Astrocyte of the spinal cord (primary cell): ENCODE measurements around the gene CLIP2.
"Not testable (repeated sequence)": the region's sequence is repeated elsewhere in the genome, so short reads cannot be mapped to it uniquely, and the experiment has no call there.

ENCODE experiments used
- DNase-seq: peaks from one replicate; pipeline ENCODE4 v3.0.0; 2011; ENCODE audit warnings: low read depth, low spot score
- H3K4me3 ChIP-seq: 2 replicates; pipeline ENCODE4 v1.5.1; 2011; ENCODE audit warnings: low read depth, mild to moderate bottlenecking, low read length, moderate library complexity
- CTCF ChIP-seq: IDR thresholded peaks from 2 replicates; pipeline ENCODE4 v1.5.1; 2012; ENCODE audit warnings: low read depth, mild to moderate bottlenecking, low read length, inconsistent platforms
- in situ Hi-C: cut with HindIII; loops from 2 replicates; pipeline ENCODE4 v1.10.0; 2017; ENCODE audit warnings: low sequenced_read_pairs

Gene CLIP2

GRCh38 chr7:74410772-74411171 lies 121.6 kb downstream of the CLIP2 start:
- no peak for DNase-seq
- in situ Hi-C loops: no loop called here
- no peak for TF ChIP-seq CTCF
- no peak overlapping the region for H3K4me3 ChIP-seq

GRCh38 chr7:74411571-74411970 lies 122.4 kb downstream of the CLIP2 start:
- H3K4me3 ChIP-seq, DNase-seq, in situ Hi-C loops: not testable (repeated sequence)

GRCh38 chr7:74412056-74412455 lies 122.8 kb downstream of the CLIP2 start:
- in situ Hi-C loops: no loop called here
- TF ChIP-seq CTCF: no peak
- no peak for DNase-seq
- H3K4me3 ChIP-seq: no peak overlapping the region

- in situ Hi-C loops: no loop called here
These were observed 123.4 kb downstream of the CLIP2 start for GRCh38 chr7:74412603-74413002.

GRCh38 chr7:74414595-74415333 lies 125.6 kb downstream of the CLIP2 start:
- H3K4me3 ChIP-seq, in situ Hi-C loops: not testable (repeated sequence)

More at GRCh38 chr7:74412603-74413002, 123.4 kb downstream of the CLIP2 start:
- no peak for DNase-seq
- no peak overlapping the region for H3K4me3 ChIP-seq
- TF ChIP-seq CTCF: no peak

GRCh38 chr7:74417419-74417971 lies 128.3 kb downstream of the CLIP2 start:
- TF ChIP-seq CTCF: peak; percentile 98
- peak; percentile 59 for DNase-seq
- in situ Hi-C loops: no loop called here
- no peak overlapping the region for H3K4me3 ChIP-seq

More at GRCh38 chr7:74414595-74415333, 125.6 kb downstream of the CLIP2 start:
- DNase-seq: not testable (repeated sequence)

- H3K4me3 ChIP-seq: no peak overlapping the region
- in situ Hi-C loops: no loop called here
- DNase-seq: no peak
- no peak for TF ChIP-seq CTCF
These were observed 128.9 kb downstream of the CLIP2 start for GRCh38 chr7:74418076-74418475.
